ENCODE data around the gene SLC2A1. TPM values are rescaled to one million over a fixed set of nuclear protein-coding genes. Genes with fewer than 3 reads are reported as not detected.
A peak's percentile ranks its signal among the peaks of the same experiment; 100 is the strongest.

SLC2A1 gene
- total RNA-seq, 1 donor from 2014 or later, result 265 TPM

DNA sequence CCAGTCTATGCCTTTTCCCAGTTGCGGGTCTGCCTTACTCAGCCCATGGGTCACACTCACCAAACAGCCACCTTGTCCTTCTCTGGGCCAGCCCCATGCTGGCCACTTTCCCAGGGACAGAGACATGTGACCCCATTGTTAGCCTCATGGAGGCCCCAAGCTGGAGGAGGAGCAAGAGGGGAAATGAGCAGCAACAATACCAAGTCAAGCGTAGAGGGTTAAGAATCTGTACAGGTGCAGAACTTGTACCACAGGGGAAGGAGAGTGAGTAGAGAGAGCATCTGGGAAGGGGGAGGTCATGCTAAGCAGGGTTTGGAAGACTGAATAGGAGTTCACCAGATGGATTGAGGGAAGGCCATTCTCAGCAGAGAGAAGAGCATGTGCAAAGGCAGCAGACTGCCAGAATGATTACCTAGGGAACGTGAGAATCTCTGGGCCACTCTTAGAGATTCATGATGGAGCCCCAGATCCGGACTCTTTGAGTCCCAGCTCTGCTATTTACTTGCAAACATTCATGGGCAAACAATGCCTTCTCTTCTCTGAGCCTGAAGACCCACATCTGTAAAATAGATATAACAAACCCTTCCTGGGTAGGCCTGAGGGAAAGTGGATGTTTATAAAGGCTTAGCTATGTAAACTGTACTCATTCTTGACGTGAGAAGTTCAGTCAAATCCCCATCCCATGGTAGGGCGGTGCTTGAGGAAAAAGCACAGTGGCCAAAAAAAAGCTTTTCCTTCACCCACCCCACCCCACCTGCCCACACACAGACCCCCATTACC is 2.8 kb upstream of the SLC2A1 start:
- Mint-ChIP-seq H3K27ac (ENCODE audit: unreplicated experiment) (peak overlapping the region; percentile 29), H3K4me3 (peak overlapping the region; percentile 99), H3K27me3 (ENCODE audit: low read depth) (peaks cover 11% of the 10 kb centered on the region), H3K36me3 (ENCODE audit: low read depth) (peaks cover 10% of the 10 kb centered on the region), H3K4me1 (peaks cover 50% of the 10 kb centered on the region), H3K9me3 (no peaks in the 10 kb centered on the region)
- DNase-seq (ENCODE audit: low read depth, low spot score), result no peak
- TF ChIP-seq CTCF (conservative IDR thresholded peaks at IDR 0.05), result no peak

- TF ChIP-seq CTCF (conservative IDR thresholded peaks at IDR 0.05), result no peak
- Mint-ChIP-seq H3K9me3 (no peaks in the 10 kb centered on the region), H3K4me3 (peak overlapping the region; percentile 99), H3K27ac (ENCODE audit: unreplicated experiment) (peak overlapping the region; percentile 29), H3K4me1 (peaks cover 54% of the 10 kb centered on the region), H3K27me3 (ENCODE audit: low read depth) (peaks cover 11% of the 10 kb centered on the region), H3K36me3 (ENCODE audit: low read depth) (peaks cover 14% of the 10 kb centered on the region)
- DNase-seq (ENCODE audit: low read depth, low spot score), result no peak
Measured at GRCh38 chr1:42960566-42961311, 2.1 kb upstream of the SLC2A1 start.

- Mint-ChIP-seq H3K27ac (ENCODE audit: unreplicated experiment) (no peak overlapping the region), H3K36me3 (ENCODE audit: low read depth) (peaks cover 18% of the 10 kb centered on the region), H3K27me3 (ENCODE audit: low read depth) (peaks cover 11% of the 10 kb centered on the region), H3K9me3 (no peaks in the 10 kb centered on the region), H3K4me3 (peak overlapping the region; percentile 99), H3K4me1 (peaks cover 60% of the 10 kb centered on the region)
- no peak for TF ChIP-seq CTCF (conservative IDR thresholded peaks at IDR 0.05)
- no peak for DNase-seq (ENCODE audit: low read depth, low spot score)
Measured at GRCh38 chr1:42960122-42960390, 1.4 kb upstream of the SLC2A1 start.

GRCh38 chr1:42957880-42958487 is 684 bp downstream of the SLC2A1 start:
- Mint-ChIP-seq H3K36me3 (ENCODE audit: low read depth) (peaks cover 23% of the 10 kb centered on the region), H3K27me3 (ENCODE audit: low read depth) (peaks cover 11% of the 10 kb centered on the region), H3K27ac (ENCODE audit: unreplicated experiment) (peak overlapping the region; percentile 90), H3K4me3 (peak overlapping the region; percentile 96), H3K9me3 (no peaks in the 10 kb centered on the region), H3K4me1 (peaks cover 71% of the 10 kb centered on the region)
- peak; percentile 53 for DNase-seq (ENCODE audit: low read depth, low spot score)
- TF ChIP-seq CTCF (conservative IDR thresholded peaks at IDR 0.05), result no peak

GRCh38 chr1:42957229-42957879 is 1.3 kb downstream of the SLC2A1 start:
- Mint-ChIP-seq H3K27me3 (ENCODE audit: low read depth) (peaks cover 11% of the 10 kb centered on the region), H3K27ac (ENCODE audit: unreplicated experiment) (peak overlapping the region; percentile 90), H3K4me1 (peaks cover 69% of the 10 kb centered on the region), H3K4me3 (peak overlapping the region; percentile 96), H3K36me3 (ENCODE audit: low read depth) (peaks cover 23% of the 10 kb centered on the region), H3K9me3 (no peaks in the 10 kb centered on the region)
- no peak for DNase-seq (ENCODE audit: low read depth, low spot score)
- TF ChIP-seq CTCF (conservative IDR thresholded peaks at IDR 0.05), result no peak
